Endothelial cell of umbilical vein (primary cell): ENCODE results near the gene H19.

ENCODE experiments used
- JUN ChIP-seq: IDR thresholded peaks from 2 replicates; pipeline ENCODE4 v1.6.1; 2011; ENCODE audit warnings: borderline replicate concordance, low read depth; ENCODE audit not compliant: insufficient read length, insufficient read depth
- MYC ChIP-seq: IDR thresholded peaks from one replicate; pipeline ENCODE4 v1.6.1; 2011; ENCODE audit warnings: mild to moderate bottlenecking, low read depth, low read length

- no peak for TF ChIP-seq JUN
- no peak for TF ChIP-seq MYC
Measured at GRCh38 chr11:1967641-1968225, 29.9 kb downstream of the H19 start.
